ENCODE results near the gene CAP1.

CAP1 gene

DNA sequence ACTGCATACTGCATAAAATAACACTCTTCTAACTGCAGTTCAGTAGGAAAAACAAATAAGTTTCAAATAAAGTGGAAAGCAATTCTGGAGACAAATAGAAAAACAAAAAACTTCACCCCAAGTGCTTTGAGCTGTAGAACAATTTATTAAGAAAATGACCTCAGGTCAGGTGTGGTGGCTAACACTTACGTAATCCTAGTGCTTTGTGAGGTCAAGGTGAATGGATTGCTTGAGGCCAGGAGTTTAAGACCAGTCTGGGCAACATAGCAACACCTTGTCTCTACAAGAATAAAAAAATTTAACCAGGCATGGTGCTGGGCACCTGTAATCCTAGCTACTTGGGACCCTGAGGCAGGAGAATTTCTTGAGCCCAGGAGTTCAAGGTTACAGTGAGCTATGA lies 61.5 kb downstream of the CAP1 start:
- DNase-seq = no peak

DNA sequence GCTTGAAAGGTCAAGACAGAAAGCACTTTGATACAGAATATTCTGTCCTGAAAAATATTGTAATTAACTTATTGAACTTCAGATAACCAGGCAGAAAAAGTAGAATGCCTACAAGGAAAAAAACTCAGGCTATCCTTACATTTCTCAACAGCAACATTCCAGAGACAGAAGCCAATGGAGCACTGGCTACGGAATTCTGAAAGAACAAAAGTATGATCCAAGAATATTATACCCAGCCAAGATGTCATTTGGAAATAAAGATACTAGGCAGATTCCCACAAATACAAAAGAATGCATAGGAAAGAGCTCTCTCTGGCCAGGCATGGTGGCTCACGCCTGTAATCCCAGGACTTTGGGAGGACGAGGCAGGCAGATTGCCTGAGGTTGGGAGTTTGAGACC lies 62.4 kb downstream of the CAP1 start:
- no peak for DNase-seq

DNA sequence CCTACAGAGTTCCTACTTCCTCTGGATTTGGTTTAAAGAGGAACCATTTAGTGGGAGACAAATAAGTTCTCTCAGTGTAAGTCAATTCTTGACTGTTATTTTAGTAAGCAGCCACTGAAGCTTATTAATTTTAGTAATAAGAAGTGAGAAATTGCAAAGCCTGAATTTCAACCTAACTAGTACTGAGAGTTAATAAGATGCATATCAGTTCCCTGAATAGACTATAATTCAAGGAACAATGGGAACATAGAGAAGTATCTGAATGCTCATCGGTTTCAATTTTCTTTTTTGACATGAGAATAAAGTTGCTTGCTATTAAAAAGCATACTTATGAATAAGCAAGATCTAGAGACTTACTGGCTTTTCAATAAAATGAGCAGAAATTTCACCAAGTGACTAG lies 64.5 kb downstream of the CAP1 start:
- no peak for DNase-seq

DNA sequence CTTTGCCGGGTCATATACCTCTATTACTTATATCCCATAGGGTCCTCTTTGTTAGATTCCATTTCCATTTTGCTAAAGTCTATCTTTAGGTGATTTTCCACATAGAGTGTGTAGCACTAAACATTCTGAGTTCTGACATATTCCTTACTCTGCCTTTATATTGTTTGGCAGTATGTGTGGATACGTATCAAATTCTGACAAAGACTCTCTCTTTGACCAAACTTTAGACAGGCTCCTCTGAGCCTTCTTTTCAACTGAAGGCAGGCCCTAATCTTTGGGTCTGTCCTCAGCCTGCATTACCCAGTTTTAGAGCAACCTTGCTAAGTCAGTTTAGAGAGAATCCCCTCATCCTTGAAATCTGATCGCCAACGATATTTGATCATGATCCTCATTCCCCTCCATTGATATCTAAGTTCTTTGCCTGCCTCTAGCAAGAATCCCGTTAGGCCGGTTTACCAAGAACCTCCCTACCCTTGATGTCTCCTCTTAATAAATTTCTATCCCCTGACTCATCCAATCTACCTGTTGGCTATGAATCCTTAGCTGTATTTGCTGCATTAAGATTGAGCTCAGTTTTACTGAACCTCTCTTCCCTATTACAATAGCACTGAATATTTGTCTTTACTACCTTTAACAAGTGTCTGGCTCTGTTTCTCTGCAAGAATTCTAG lies 66.9 kb downstream of the CAP1 start:
- DNase-seq = no peak

DNA sequence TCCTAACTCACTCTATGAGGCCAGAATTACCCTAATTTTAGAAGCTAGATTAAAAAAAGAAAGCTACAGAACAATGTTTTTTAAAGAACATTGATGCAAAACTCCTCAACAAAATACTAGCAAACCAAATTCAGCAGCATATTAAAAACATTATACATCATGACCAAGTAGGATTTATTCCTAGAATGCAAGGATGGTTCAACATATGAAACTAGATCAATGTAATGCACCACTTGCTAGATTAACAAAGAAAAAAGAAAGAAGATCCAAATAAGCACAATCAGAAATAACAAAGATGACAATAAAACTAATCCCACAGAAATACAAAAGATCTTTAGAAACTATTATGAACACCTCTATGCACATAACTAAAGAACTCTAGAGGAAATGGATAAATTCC lies 69.9 kb downstream of the CAP1 start:
- no peak for DNase-seq

DNA sequence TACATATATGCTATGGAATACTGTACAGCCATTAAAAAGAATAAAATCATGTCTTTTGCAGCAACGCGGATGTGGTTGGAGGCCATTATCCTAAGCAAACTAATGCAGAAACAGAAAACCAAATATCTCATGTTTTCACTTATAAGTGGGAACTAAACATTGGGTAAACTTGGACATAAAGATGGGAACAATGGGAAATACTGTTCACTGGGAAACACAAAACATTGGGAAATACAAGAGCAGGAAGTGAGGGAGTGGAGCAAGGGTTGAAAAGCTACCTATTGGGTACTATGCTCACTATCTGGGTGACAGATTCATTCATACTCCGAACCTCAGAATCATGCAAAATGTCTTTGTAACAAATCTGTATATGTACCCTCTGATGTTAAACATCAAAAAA lies 73.9 kb downstream of the CAP1 start:
- no peak for DNase-seq

DNA sequence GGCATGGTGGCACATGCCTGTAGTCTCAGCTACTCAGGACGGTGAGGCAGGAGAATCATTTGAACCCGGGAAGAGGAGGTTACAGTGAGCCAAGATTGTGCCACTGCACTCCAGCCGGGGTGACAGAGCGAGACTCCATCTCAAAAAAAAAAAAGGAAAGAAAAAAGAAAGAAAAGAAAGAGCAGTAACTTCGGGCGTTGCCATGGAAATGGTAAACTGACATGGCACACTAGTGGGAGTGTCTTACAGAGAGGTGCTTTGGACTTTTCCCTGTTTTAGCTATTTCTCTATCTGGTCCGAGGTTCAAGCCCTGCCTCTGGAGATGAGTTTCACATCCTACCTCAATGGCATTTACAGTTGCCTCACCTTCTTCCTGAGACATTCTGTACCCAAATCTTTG lies 79.6 kb downstream of the CAP1 start:
- DNase-seq = no peak

Measured in CD4-positive, alpha-beta T cell treated with Interferon gamma for 1 hour (primary cell).